Right renal pelvis (tissue), 4 donors: ENCODE results near the gene SBSN. TPM values are rescaled to one million over a fixed set of nuclear protein-coding genes. Genes with fewer than 3 reads are reported as not detected.

Experiments used
- DNase-seq, 4 donors: peaks; one replicate each; pipeline ENCODE4 v3.0.0-alpha.2; 2013; ENCODE audit warnings: low read depth in 4 of 4, low spot score in 3 of 4, missing footprints in 1 of 4
- polyA plus RNA-seq, 4 donors: library from polyadenylated mRNA; unstranded; fragments of 120-200 nt; gene quantifications; one replicate each; pipeline ENCODE4 v1.2.1, GENCODE V29; 2013; ENCODE audit not compliant: insufficient read length in 4 of 4

Gene SBSN
- polyA plus RNA-seq, 4 donors: 0.04 to 0.14 TPM; not detected in 2

- no peak for DNase-seq
These were observed 6.8 kb upstream of the SBSN start for GRCh38 chr19:35534803-35535480.

GRCh38 chr19:35533822-35534392, 5.8 kb upstream of the SBSN start:
- no peak for DNase-seq

- no peak for DNase-seq
These were observed 5.2 kb upstream of the SBSN start, which contains the start of gene GAPDHS for GRCh38 chr19:35533201-35533821. TSS of gene GAPDHS (plus strand) at chr19:35533456. CDS start at chr19:35533528, 72 bp downstream.

- DNase-seq: no peak
These were observed 3.2 kb upstream of the SBSN start for GRCh38 chr19:35531291-35531690.

GRCh38 chr19:35529241-35530218, 1.4 kb upstream of the SBSN start:
- DNase-seq: no peak

GRCh38 chr19:35525873-35526272, 2.2 kb downstream of the SBSN start:
- no peak for DNase-seq

GRCh38 chr19:35524181-35524837, 3.8 kb downstream of the SBSN start:
- no peak for DNase-seq

GRCh38 chr19:35522745-35523327, 5.3 kb downstream of the SBSN start:
- DNase-seq: no peak

- DNase-seq: no peak
These were observed 6.9 kb downstream of the SBSN start for GRCh38 chr19:35521124-35521743.

- no peak for DNase-seq
These were observed 8.8 kb downstream of the SBSN start for GRCh38 chr19:35519291-35519690.

GRCh38 chr19:35518313-35518712, 9.8 kb downstream of the SBSN start:
- DNase-seq: no peak

- DNase-seq: no peak
These were observed 10.8 kb downstream of the SBSN start for GRCh38 chr19:35517342-35517741.

- no peak for DNase-seq
These were observed 11.8 kb downstream of the SBSN start for GRCh38 chr19:35516310-35516709.

- DNase-seq: no peak
These were observed 13.8 kb downstream of the SBSN start for GRCh38 chr19:35514282-35514809.

GRCh38 chr19:35513628-35514281, 14.4 kb downstream of the SBSN start, which contains the start of gene DMKN:
TSS of gene DMKN (minus strand) at chr19:35513649. CDS start at chr19:35513475, 174 bp downstream.
- DNase-seq: no peak

GRCh38 chr19:35512831-35513627, 15.1 kb downstream of the SBSN start:
- no peak for DNase-seq

GRCh38 chr19:35511337-35511736, 16.8 kb downstream of the SBSN start:
- DNase-seq: no peak

GRCh38 chr19:35510626-35510964, 17.5 kb downstream of the SBSN start:
- no peak for DNase-seq
